Medulla oblongata (tissue), 1 donor: ENCODE results near the gene TRIM32.
A peak's percentile ranks its signal among the peaks of the same experiment; 100 is the strongest.

Experiments used
- DNase-seq: peaks from one replicate; pipeline ENCODE4 v3.0.0-alpha.2; 2015; ENCODE audit errors: extremely low spot score

The TRIM32 gene

GRCh38 chr9:116705531-116705930 is 18.4 kb downstream of the TRIM32 start:
- no peak for DNase-seq

- DNase-seq = no peak
Measured at GRCh38 chr9:116706310-116707290, 19.5 kb downstream of the TRIM32 start.

DNA sequence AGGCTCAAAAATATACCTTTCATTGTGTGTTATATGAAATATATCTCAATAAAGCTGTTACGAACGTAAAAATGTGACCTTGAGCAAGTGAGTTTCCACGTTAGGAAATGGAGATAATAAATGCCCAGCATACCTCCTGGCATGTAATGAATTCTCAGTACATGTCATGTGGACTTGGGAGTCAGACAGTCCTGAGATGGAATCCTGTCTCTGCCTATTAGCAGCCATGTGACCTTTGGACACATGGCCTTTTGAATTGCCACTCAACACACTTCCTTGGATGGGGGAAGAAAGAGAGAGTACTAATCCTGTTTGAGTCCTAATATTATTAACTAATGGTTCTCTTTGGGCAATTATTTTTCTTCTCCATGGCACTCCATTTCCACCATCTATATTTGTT is 25.7 kb downstream of the TRIM32 start:
- no peak for DNase-seq

- no peak for DNase-seq
Measured at GRCh38 chr9:116713271-116713670, 26.2 kb downstream of the TRIM32 start.

- DNase-seq = no peak
Measured at GRCh38 chr9:116715751-116716150, 28.6 kb downstream of the TRIM32 start.

GRCh38 chr9:116716438-116716837 is 29.3 kb downstream of the TRIM32 start:
- no peak for DNase-seq

DNA sequence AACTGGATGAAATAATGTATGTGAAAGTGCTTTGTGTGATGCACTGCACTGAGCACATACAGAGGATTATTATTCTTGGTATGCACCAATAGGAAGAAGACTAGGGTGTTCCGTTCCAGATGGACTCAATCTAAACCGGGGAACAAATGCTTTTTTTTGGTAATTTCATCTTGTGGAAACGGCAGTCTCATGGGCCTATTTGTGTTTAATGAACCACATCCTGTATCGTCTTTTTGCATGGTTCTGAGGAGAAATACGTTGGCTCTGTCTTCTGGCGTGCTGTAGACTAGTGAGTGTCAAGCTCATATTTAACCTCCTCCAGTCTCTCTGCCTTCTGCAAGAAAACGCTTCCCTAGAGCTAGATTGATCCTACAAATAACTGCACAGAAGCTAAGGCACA is 30.0 kb downstream of the TRIM32 start:
- DNase-seq = no peak

DNA sequence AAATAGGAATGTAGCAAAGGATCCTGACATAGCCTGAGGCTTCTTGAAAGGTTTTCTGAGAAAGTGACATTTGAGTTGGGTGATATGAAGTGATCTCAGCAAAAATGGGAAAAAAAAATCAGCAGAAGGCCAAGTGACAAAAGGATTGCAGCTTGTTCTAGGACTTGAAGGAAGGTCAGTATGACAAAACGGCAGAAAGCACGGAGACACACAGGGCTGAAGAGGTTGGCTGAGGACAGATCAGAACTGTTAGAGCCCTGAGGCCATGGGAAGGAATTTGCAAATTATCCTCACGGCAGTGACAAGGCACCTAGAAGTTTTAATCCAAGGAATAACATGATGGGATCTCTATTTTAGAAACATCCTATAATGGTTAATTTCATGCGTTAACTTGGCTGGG is 31.0 kb downstream of the TRIM32 start:
- DNase-seq = no peak

DNA sequence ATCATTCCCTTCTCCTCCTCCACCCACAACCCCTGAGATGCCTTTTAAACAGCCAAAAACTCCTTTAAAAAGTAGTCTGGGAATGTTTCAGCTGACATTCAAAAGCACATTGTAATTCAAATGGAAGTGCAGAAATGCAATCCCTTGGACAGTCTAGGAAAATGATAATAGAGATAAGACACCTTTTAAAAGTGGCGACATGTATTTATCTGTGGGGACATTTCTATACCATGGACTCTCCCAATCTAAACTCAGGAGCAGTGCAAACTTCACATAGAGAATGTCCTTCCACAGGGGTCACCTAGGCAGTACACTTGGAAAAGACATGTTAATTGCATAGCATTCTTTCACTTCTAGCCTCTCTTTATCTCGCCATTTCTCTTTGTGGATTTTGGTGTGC is 33.0 kb downstream of the TRIM32 start:
- no peak for DNase-seq

- no peak for DNase-seq
Measured at GRCh38 chr9:116721411-116721810, 34.3 kb downstream of the TRIM32 start.

DNA sequence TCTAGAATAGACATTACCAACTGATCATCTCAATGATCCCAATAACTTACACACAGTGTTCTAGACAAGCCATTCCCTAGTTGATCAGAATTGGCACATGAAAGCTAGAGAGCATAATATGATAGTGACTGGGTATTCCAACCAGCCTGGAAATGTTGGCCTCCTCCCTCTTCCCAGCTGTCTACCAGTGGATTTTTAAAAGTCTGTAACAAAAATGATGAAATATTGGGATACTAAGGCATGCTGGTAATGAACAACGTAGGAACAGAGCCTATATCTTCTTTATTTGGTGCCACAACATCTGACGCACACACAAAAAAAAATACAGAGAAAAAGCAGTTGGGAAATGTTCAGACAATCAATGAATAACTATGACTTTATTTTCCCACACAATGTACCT is 34.8 kb downstream of the TRIM32 start:
- no peak for DNase-seq

DNA sequence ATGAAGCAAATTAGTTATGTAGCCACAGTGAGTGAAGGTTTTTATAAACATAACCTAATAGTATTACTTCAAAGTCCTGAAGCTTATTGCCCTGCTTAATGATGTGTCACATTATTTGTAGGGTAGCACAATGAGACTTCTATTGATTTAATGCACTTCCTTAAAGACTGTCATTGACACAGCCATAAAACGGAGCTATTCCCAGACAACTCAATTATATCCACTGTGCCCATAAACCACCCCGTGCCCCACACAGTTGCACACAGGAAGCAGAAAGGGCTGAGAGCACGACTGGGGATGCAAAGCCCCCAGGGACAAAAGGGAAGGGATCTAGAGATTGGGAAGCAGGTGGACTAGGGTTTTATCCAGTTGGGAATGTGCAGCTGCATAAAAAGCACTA is 37.0 kb downstream of the TRIM32 start:
- no peak for DNase-seq

- no peak for DNase-seq
Measured at GRCh38 chr9:116726602-116727001, 39.5 kb downstream of the TRIM32 start.

DNA sequence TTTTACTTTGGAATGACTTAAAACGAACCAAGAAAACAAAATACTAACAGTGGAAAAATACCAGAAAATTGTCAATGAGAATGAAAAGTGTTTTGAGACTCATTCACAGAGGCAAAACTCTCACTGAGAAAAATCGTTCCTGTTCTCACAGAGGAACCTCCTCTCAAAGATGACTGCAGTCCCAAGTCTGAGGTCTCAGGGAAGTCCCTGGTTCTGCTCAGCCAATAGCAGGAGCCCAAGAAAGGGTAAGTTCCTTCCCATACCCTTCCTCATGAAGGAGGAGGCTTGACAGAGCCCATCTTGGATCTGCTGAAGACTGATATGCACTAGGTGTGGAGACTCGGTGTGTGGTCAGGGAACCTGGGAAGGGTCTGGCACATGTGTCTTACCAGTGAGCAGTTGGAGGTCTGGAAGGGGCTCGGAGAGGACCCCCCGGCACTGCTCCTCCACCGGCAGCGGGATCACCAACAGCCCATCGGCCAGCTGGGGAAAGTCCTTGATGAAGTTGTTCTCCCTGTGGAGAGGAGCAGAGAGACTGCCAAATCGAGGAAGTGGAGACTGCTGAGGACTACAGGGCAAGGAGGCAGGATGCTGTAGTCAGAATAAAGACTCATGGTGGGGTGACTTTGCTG is 46.0 kb downstream of the TRIM32 start:
- DNase-seq = no peak

- no peak for DNase-seq
Measured at GRCh38 chr9:116736399-116737151, 49.5 kb downstream of the TRIM32 start.

- DNase-seq = peak; percentile 90
Measured at GRCh38 chr9:116737152-116737546, 50.0 kb downstream of the TRIM32 start.

DNA sequence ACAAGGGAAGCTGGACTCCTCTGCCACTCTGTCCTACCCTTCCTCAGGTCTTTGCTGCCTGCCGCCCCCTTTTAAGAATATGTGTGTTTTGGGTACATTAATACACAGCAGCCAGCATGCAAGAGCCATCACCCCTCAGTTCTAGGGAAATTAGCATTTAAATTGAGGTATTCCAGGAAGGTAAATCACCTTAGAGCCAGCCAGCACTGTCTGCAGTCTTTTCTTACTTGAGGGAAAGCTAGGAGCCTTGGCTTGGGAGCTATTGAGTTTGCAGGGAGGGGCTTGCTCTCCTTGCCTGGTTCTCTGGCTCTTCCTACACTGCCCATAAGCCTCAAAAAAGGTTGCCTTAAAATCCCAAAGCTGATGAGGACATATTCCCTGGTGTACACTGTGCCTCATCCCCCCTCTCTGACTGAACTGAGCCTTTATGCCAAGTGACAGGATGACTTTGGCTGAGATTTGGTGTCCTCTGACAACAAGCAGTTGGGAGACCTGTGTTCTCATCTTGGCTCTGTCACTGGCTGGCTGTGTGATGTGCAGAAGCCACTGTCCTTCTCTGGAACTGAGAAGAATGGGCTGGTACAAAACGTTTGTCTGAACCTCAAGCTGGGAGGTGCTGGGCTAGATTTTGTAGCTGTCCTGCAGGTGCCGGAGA is 54.1 kb downstream of the TRIM32 start:
- DNase-seq = no peak

- no peak for DNase-seq
Measured at GRCh38 chr9:116741742-116742141, 54.6 kb downstream of the TRIM32 start.

- DNase-seq = no peak
Measured at GRCh38 chr9:116749176-116749575, 62.1 kb downstream of the TRIM32 start.

- DNase-seq = no peak
Measured at GRCh38 chr9:116749772-116750171, 62.7 kb downstream of the TRIM32 start.

DNA sequence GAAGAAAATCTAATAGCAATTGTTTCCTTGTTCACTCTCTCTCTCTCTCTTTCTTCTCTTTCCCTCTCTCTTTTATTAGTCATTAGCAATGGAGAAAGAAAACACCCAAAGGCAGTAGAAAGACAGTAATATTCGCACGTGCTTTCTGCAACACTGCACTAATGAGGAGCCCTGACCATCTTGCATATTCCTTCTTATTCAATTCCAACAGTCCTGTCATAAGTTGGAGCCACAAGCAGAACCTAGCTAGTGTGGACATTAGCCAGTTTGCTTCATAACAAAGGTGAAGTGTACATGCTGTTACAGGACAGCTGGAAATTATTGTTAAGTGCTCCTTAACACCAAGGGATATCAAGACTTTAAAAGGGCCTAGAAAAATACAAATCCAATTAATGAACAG is 63.4 kb downstream of the TRIM32 start:
- DNase-seq = no peak
